ENCODE data around the gene MRAS.

Gene MRAS

GRCh38 chr3:138338244-138338643 lies 10.1 kb upstream of the MRAS start:
- H3K4me1 ChIP-seq (ENCODE audit: control extremely low read depth in 1 of 4, control insufficient read depth in 4 of 4, insufficient read depth in 4 of 4, low read length in 3 of 4): no peaks in the 10 kb centered on the region
- no peak overlapping the region for H3K27ac ChIP-seq (ENCODE audit: insufficient read depth in 1 of 2, low read depth in 1 of 2, low read length in 2 of 2, poor library complexity in 1 of 2, severe bottlenecking in 2 of 2)
- H3K27me3 ChIP-seq (replicated peaks in 2 of 5; ENCODE audit: control insufficient read depth in 4 of 5, insufficient read depth in 5 of 5, low read length in 4 of 5): no peaks in the 10 kb centered on the region
- WGBS (ENCODE audit: insufficient coverage): 50% methylated on average over 4 of the region's 5 CpGs
- DNase-seq: no peak
- no peak overlapping the region for H3K4me3 ChIP-seq (ENCODE audit: control insufficient read depth in 1 of 7, extremely low read depth in 1 of 7, insufficient read depth in 4 of 7, low read depth in 2 of 7, low read length in 6 of 7)
- no peaks in the 10 kb centered on the region for H3K36me3 ChIP-seq (ENCODE audit: control insufficient read depth in 4 of 4, insufficient read depth in 4 of 4, low read length in 3 of 4)
- ChIA-PET POLR2A (no interaction called here), CTCF (interaction anchor here (0.8 to 1.7 kb wide), 4 partner anchors 9 to 158 kb away, joined by 3 to 5 read pairs (median 3); no protein-coding TSS in a partner anchor)
- no peaks in the 10 kb centered on the region for H3K9me3 ChIP-seq (ENCODE audit: control extremely low read depth in 1 of 5, control insufficient read depth in 4 of 5, insufficient read depth in 2 of 5, low read depth in 1 of 5, low read length in 4 of 5)

- DNase-seq: no peak
- H3K27ac ChIP-seq (ENCODE audit: insufficient read depth in 1 of 2, low read depth in 1 of 2, low read length in 2 of 2, poor library complexity in 1 of 2, severe bottlenecking in 2 of 2): no peak overlapping the region
- H3K9me3 ChIP-seq (ENCODE audit: control extremely low read depth in 1 of 5, control insufficient read depth in 4 of 5, insufficient read depth in 2 of 5, low read depth in 1 of 5, low read length in 4 of 5): no peaks in the 10 kb centered on the region
- no peaks in the 10 kb centered on the region for H3K4me1 ChIP-seq (ENCODE audit: control extremely low read depth in 1 of 4, control insufficient read depth in 4 of 4, insufficient read depth in 4 of 4, low read length in 3 of 4)
- ChIA-PET CTCF (interaction anchor here (1.0 to 1.7 kb wide), 3 partner anchors 10 to 42 kb away, joined by 3 to 5 read pairs (median 3); no protein-coding TSS in a partner anchor), POLR2A (no interaction called here)
- H3K36me3 ChIP-seq (ENCODE audit: control insufficient read depth in 4 of 4, insufficient read depth in 4 of 4, low read length in 3 of 4): no peaks in the 10 kb centered on the region
- H3K27me3 ChIP-seq (replicated peaks in 2 of 5; ENCODE audit: control insufficient read depth in 4 of 5, insufficient read depth in 5 of 5, low read length in 4 of 5): no peaks in the 10 kb centered on the region
- no peak overlapping the region for H3K4me3 ChIP-seq (ENCODE audit: control insufficient read depth in 1 of 7, extremely low read depth in 1 of 7, insufficient read depth in 4 of 7, low read depth in 2 of 7, low read length in 6 of 7)
- WGBS (ENCODE audit: insufficient coverage): 96% methylated on average over 4 of the region's 5 CpGs
These were observed 9.6 kb upstream of the MRAS start for GRCh38 chr3:138338811-138339210.

GRCh38 chr3:138340511-138340910 lies 7.9 kb upstream of the MRAS start:
- CTCF ChIA-PET: interaction anchor here (1.3 kb wide), 1 partner anchor 9 kb away, joined by 4 read pairs; no protein-coding TSS in a partner anchor
- Histone ChIP-seq H3K9me3 (ENCODE audit: control extremely low read depth in 1 of 5, control insufficient read depth in 4 of 5, insufficient read depth in 2 of 5, low read depth in 1 of 5, low read length in 4 of 5) (no peaks in the 10 kb centered on the region), H3K27ac (ENCODE audit: insufficient read depth in 1 of 2, low read depth in 1 of 2, low read length in 2 of 2, poor library complexity in 1 of 2, severe bottlenecking in 2 of 2) (no peak overlapping the region), H3K27me3 (replicated peaks in 2 of 5; ENCODE audit: control insufficient read depth in 4 of 5, insufficient read depth in 5 of 5, low read length in 4 of 5) (peaks cover 0 to 2% (median 0%) of the 10 kb centered on the region in 5 experiments), H3K4me3 (ENCODE audit: control insufficient read depth in 1 of 7, extremely low read depth in 1 of 7, insufficient read depth in 4 of 7, low read depth in 2 of 7, low read length in 6 of 7) (no peak overlapping the region), H3K36me3 (ENCODE audit: control insufficient read depth in 4 of 4, insufficient read depth in 4 of 4, low read length in 3 of 4) (no peaks in the 10 kb centered on the region), H3K4me1 (ENCODE audit: control extremely low read depth in 1 of 4, control insufficient read depth in 4 of 4, insufficient read depth in 4 of 4, low read length in 3 of 4) (no peaks in the 10 kb centered on the region)
- 100% methylated on average over 2 of the region's 5 CpGs for WGBS (ENCODE audit: insufficient coverage)
- POLR2A ChIA-PET: no interaction called here
- no peak for DNase-seq

- peaks cover 0 to 10% (median 8%) of the 10 kb centered on the region in 4 experiments for H3K4me1 ChIP-seq (ENCODE audit: control extremely low read depth in 1 of 4, control insufficient read depth in 4 of 4, insufficient read depth in 4 of 4, low read length in 3 of 4)
- peaks cover 0 to 14% (median 4%) of the 10 kb centered on the region in 5 experiments for H3K27me3 ChIP-seq (replicated peaks in 2 of 5; ENCODE audit: control insufficient read depth in 4 of 5, insufficient read depth in 5 of 5, low read length in 4 of 5)
- DNase-seq: no peak
- H3K36me3 ChIP-seq (ENCODE audit: control insufficient read depth in 4 of 4, insufficient read depth in 4 of 4, low read length in 3 of 4): no peaks in the 10 kb centered on the region
- ChIA-PET POLR2A (no interaction called here), CTCF (interaction anchor here (1.2 to 6.8 kb wide), 2 partner anchors 11 to 54 kb away, joined by 4 to 65 read pairs; no protein-coding TSS in a partner anchor)
- no peak overlapping the region for H3K27ac ChIP-seq (ENCODE audit: insufficient read depth in 1 of 2, low read depth in 1 of 2, low read length in 2 of 2, poor library complexity in 1 of 2, severe bottlenecking in 2 of 2)
- H3K9me3 ChIP-seq (ENCODE audit: control extremely low read depth in 1 of 5, control insufficient read depth in 4 of 5, insufficient read depth in 2 of 5, low read depth in 1 of 5, low read length in 4 of 5): no peaks in the 10 kb centered on the region
- WGBS (ENCODE audit: insufficient coverage): 100% methylated on average over 1 of the region's 1 CpG
- no peak overlapping the region for H3K4me3 ChIP-seq (ENCODE audit: control insufficient read depth in 1 of 7, extremely low read depth in 1 of 7, insufficient read depth in 4 of 7, low read depth in 2 of 7, low read length in 6 of 7)
These were observed 3.6 kb upstream of the MRAS start for GRCh38 chr3:138344754-138345153.

- Histone ChIP-seq H3K27ac (ENCODE audit: insufficient read depth in 1 of 2, low read depth in 1 of 2, low read length in 2 of 2, poor library complexity in 1 of 2, severe bottlenecking in 2 of 2) (no peak overlapping the region), H3K4me3 (ENCODE audit: control insufficient read depth in 1 of 7, extremely low read depth in 1 of 7, insufficient read depth in 4 of 7, low read depth in 2 of 7, low read length in 6 of 7) (peak overlapping the region; percentile 60 to 90 (median 76)), H3K9me3 (ENCODE audit: control extremely low read depth in 1 of 5, control insufficient read depth in 4 of 5, insufficient read depth in 2 of 5, low read depth in 1 of 5, low read length in 4 of 5) (no peaks in the 10 kb centered on the region), H3K27me3 (replicated peaks in 2 of 5; ENCODE audit: control insufficient read depth in 4 of 5, insufficient read depth in 5 of 5, low read length in 4 of 5) (peaks cover 0 to 14% (median 4%) of the 10 kb centered on the region in 5 experiments), H3K4me1 (ENCODE audit: control extremely low read depth in 1 of 4, control insufficient read depth in 4 of 4, insufficient read depth in 4 of 4, low read length in 3 of 4) (peaks cover 0 to 10% (median 8%) of the 10 kb centered on the region in 4 experiments), H3K36me3 (ENCODE audit: control insufficient read depth in 4 of 4, insufficient read depth in 4 of 4, low read length in 3 of 4) (no peaks in the 10 kb centered on the region)
- WGBS (ENCODE audit: insufficient coverage): 17% methylated on average over 29 of the region's 58 CpGs
- CTCF ChIA-PET: interaction anchor here (1.1 to 6.8 kb wide), 5 partner anchors 16 to 169 kb away, joined by 3 to 65 read pairs (median 5); no protein-coding TSS in a partner anchor
- peak in 2 of 3 donors; percentile 55 to 63 for DNase-seq
- POLR2A ChIA-PET: no interaction called here
These were observed 668 bp downstream of the MRAS start for GRCh38 chr3:138348754-138349739.

GRCh38 chr3:138349926-138350665 lies 1.7 kb downstream of the MRAS start:
- WGBS (ENCODE audit: insufficient coverage): 68% methylated on average over 6 of the region's 15 CpGs
- Histone ChIP-seq H3K27ac (ENCODE audit: insufficient read depth in 1 of 2, low read depth in 1 of 2, low read length in 2 of 2, poor library complexity in 1 of 2, severe bottlenecking in 2 of 2) (no peak overlapping the region), H3K27me3 (replicated peaks in 2 of 5; ENCODE audit: control insufficient read depth in 4 of 5, insufficient read depth in 5 of 5, low read length in 4 of 5) (peaks cover 0 to 16% (median 4%) of the 10 kb centered on the region in 5 experiments), H3K36me3 (ENCODE audit: control insufficient read depth in 4 of 4, insufficient read depth in 4 of 4, low read length in 3 of 4) (no peaks in the 10 kb centered on the region), H3K4me3 (ENCODE audit: control insufficient read depth in 1 of 7, extremely low read depth in 1 of 7, insufficient read depth in 4 of 7, low read depth in 2 of 7, low read length in 6 of 7) (no peak overlapping the region), H3K4me1 (ENCODE audit: control extremely low read depth in 1 of 4, control insufficient read depth in 4 of 4, insufficient read depth in 4 of 4, low read length in 3 of 4) (peaks cover 0 to 10% (median 8%) of the 10 kb centered on the region in 4 experiments), H3K9me3 (ENCODE audit: control extremely low read depth in 1 of 5, control insufficient read depth in 4 of 5, insufficient read depth in 2 of 5, low read depth in 1 of 5, low read length in 4 of 5) (no peaks in the 10 kb centered on the region)
- ChIA-PET POLR2A (no interaction called here), CTCF (interaction anchor here (1.0 to 2.2 kb wide), 4 partner anchors 18 to 573 kb away, joined by 3 to 14 read pairs (median 4); no protein-coding TSS in a partner anchor)
- no peak for DNase-seq

Measured in common myeloid progenitor, CD34-positive (primary cell).